A549 (cell line): ENCODE results near the gene DDX43. TPM values are rescaled to one million over a fixed set of nuclear protein-coding genes. Genes with fewer than 3 reads are reported as not detected.
"Not testable (repeated sequence)": the region's sequence is repeated elsewhere in the genome, so short reads cannot be mapped to it uniquely, and the experiment has no call there.

ENCODE experiments used
- ATAC-seq, 2 experiments: fragments of 200-7000 bp in 1 of 2; fragments of >200 bp in 1 of 2; cut with Nextera tagmentation in 1 of 2; cut with Tn5 transposase in 1 of 2; 3 replicates each; pipeline versions ENCODE4 v1.8.0 to v1.9.1; 2018 to 2020; ENCODE audit warnings: mild to moderate bottlenecking in 1 of 2, moderate library complexity in 1 of 2
- CTCF ChIA-PET: fragments of 300-600 bp; sonication (Branson Sonifier 250); formaldehyde crosslinking; extraction: SDS; loops from one replicate; lab custom pipeline; 2021; ENCODE audit warnings: antibody characterized with exemption, inconsistent platforms; lab: Yijun Ruan, JAX
- POLR2A ChIA-PET: fragments of 350-600 bp; formaldehyde crosslinking; extraction: SDS; loops from one replicate; lab custom pipeline; 2021; ENCODE audit warnings: antibody characterized with exemption, inconsistent platforms; lab: Yijun Ruan, JAX
- DNase-seq, 2 experiments: peaks; one replicate each; pipeline versions ENCODE4 v3.0.0 to v3.0.0-alpha.2; 2011 to 2016; ENCODE audit warnings: low read depth in 1 of 2, low spot score in 1 of 2
- FAIRE-seq: peaks from 2 replicates; lab custom pipeline; 2011; peaks lifted over from hg19 to GRCh38; lab: Jason Lieb, UNC
- H3K27ac ChIP-seq, 2 experiments: fragments of >200 bp; sonication (Bioruptor Twin); formaldehyde crosslinking; 3 replicates each; pipeline ENCODE4 v1.5.1; 2016 to 2017
- H3K4me1 ChIP-seq: fragments of >200 bp; sonication (Bioruptor Twin); formaldehyde crosslinking; 3 replicates; pipeline ENCODE4 v1.6.1; 2016
- H3K4me2 ChIP-seq: fragments of >200 bp; sonication (Bioruptor Twin); formaldehyde crosslinking; 3 replicates; pipeline ENCODE4 v1.6.1; 2016
- H3K4me3 ChIP-seq: fragments of >200 bp; sonication (Bioruptor Twin); formaldehyde crosslinking; 3 replicates; pipeline ENCODE4 v1.5.1; 2016
- H3K9me3 ChIP-seq: fragments of >200 bp; sonication (Bioruptor Twin); formaldehyde crosslinking; 3 replicates; pipeline ENCODE4 v1.6.1; 2016
- ATOH8 ChIP-seq: fragments of 250-450 bp; sonication (Bioruptor Pico); IDR thresholded peaks from 2 replicates; pipeline ENCODE4 v1.5.0; 2020; ENCODE audit warnings: low read depth, mild to moderate bottlenecking, moderate library complexity
- CBX2 ChIP-seq: fragments of 200-600 bp; sonication (generic); IDR thresholded peaks from 2 replicates; pipeline ENCODE4 v1.6.1; 2016; ENCODE audit warnings: low read depth, mild to moderate bottlenecking, borderline replicate concordance
- CHD4 ChIP-seq: fragments of 200-600 bp; sonication (generic); IDR thresholded peaks from 2 replicates; pipeline ENCODE4 v1.6.1; 2016; ENCODE audit warnings: antibody characterized with exemption, mild to moderate bottlenecking, borderline replicate concordance
- CTCF ChIP-seq: fragments of >200 bp; sonication (Bioruptor Twin); formaldehyde crosslinking; IDR thresholded peaks from 3 replicates; pipeline ENCODE4 v1.5.1; 2016
- EHMT2 ChIP-seq: fragments of 200-600 bp; sonication (generic); IDR thresholded peaks from 2 replicates; pipeline ENCODE4 v1.6.1; 2016; ENCODE audit warnings: antibody characterized with exemption, low read depth, mild to moderate bottlenecking, moderate library complexity
- ESRRA ChIP-seq: fragments of 150-350 bp; IDR thresholded peaks from 2 replicates; pipeline ENCODE4 v1.6.1; 2014; ENCODE audit warnings: mild to moderate bottlenecking, low read length, borderline replicate concordance
- FOSL2 ChIP-seq, 2 experiments: fragments of 450-650 bp in 1 of 2; fragments of >200 bp in 1 of 2; sonication (Bioruptor Twin) in 1 of 2; formaldehyde crosslinking; IDR thresholded peaks; 2 replicates each; pipeline versions ENCODE4 v1.5.0 to v1.6.1; 2016 to 2020; ENCODE audit warnings: mild to moderate bottlenecking in 1 of 2, moderate library complexity in 1 of 2
- HEYL ChIP-seq: fragments of 250-450 bp; sonication (Bioruptor Pico); IDR thresholded peaks from 2 replicates; pipeline ENCODE4 v1.8.0; 2021; ENCODE audit warnings: mild to moderate bottlenecking, moderate library complexity
- JUN ChIP-seq, 2 experiments: fragments of >200 bp; sonication (Bioruptor Twin); formaldehyde crosslinking; IDR thresholded peaks; 2 replicates in 1 of 2; 3 replicates in 1 of 2; pipeline ENCODE4 v1.6.1; 2016 to 2017
- MAFK ChIP-seq: fragments of 450-650 bp; IDR thresholded peaks from 2 replicates; pipeline ENCODE4 v1.6.1; 2014; ENCODE audit not compliant: partially characterized antibody
- MAX ChIP-seq: IDR thresholded peaks from 2 replicates; pipeline ENCODE4 v1.6.1; 2012
- POLR2A ChIP-seq: IDR thresholded peaks from 2 replicates; pipeline ENCODE4 v1.6.1; 2012; ENCODE audit warnings: mild to moderate bottlenecking, low read length
- RAD21 ChIP-seq, 2 experiments: fragments of >200 bp in 1 of 2; sonication (Bioruptor Twin) in 1 of 2; formaldehyde crosslinking in 1 of 2; IDR thresholded peaks in 1 of 2; conservative IDR thresholded peaks in 1 of 2; 2 replicates in 1 of 2; 3 replicates in 1 of 2; pipeline ENCODE4 v1.6.1; 2012 to 2018; ENCODE audit warnings: inconsistent platforms in 1 of 2
- RFX5 ChIP-seq: fragments of 450-650 bp; IDR thresholded peaks from 2 replicates; pipeline ENCODE4 v1.7.1; 2014; ENCODE audit warnings: antibody characterized with exemption, mild to moderate bottlenecking, moderate library complexity
- RNF2 ChIP-seq: fragments of 200-600 bp; sonication (generic); IDR thresholded peaks from 2 replicates; pipeline ENCODE4 v1.6.1; 2016; ENCODE audit warnings: low read depth, mild to moderate bottlenecking, antibody characterized with exemption, moderate library complexity, borderline replicate concordance
- SMC3 ChIP-seq: fragments of >200 bp; sonication (Bioruptor Twin); formaldehyde crosslinking; IDR thresholded peaks from 3 replicates; pipeline ENCODE4 v1.6.1; 2018; ENCODE audit warnings: inconsistent platforms
- ZC3H11A ChIP-seq: fragments of 450-650 bp; IDR thresholded peaks from 2 replicates; pipeline ENCODE4 v1.6.1; 2014; ENCODE audit warnings: antibody characterized with exemption, mild to moderate bottlenecking
- ZFP36 ChIP-seq: fragments of 450-650 bp; IDR thresholded peaks from 2 replicates; pipeline ENCODE4 v1.6.1; 2014; ENCODE audit warnings: borderline replicate concordance; ENCODE audit not compliant: partially characterized antibody
- ZSCAN20 ChIP-seq: fragments of 250-450 bp; sonication (Bioruptor Pico); IDR thresholded peaks from 2 replicates; pipeline ENCODE4 v1.8.0; 2022; ENCODE audit warnings: mild to moderate bottlenecking, moderate library complexity
- WGBS: methylation state at CpG from one replicate; pipeline ENCODE4 v1.1.6; 2017; ENCODE audit errors: missing lambda C conversion rate; 5-methylcytosine and 5-hydroxymethylcytosine counted together
- polyA plus RNA-seq, 4 experiments: library from polyadenylated mRNA; depleted of rRNA in 3 of 4; stranded (reverse); fragments of >200 nt; fragmentation: RNase III in 1 of 4; extraction: RNeasy Plus Mini Kit Qiagen cat#74134 plus additional on column Dnase treatment in 1 of 4; gene quantifications; 2 replicates in 3 of 4; 3 replicates in 1 of 4; pipeline ENCODE4 v1.2.3, GENCODE V29; 2011 to 2017

Gene DDX43
- polyA plus RNA-seq, 2 of the 4 experiments (the other 2 are of a cell fraction): not detected

GRCh38 chr6:73388800-73389512, 5.7 kb upstream of the DDX43 start:
- FAIRE-seq: no peak
- CTCF ChIA-PET: interaction anchor here (0.5 to 2.2 kb wide), 25 partner anchors 10 to 977 kb away, joined by 3 to 16 read pairs (median 4); no protein-coding TSS in a partner anchor
- no peaks in the 10 kb centered on the region for H3K9me3 ChIP-seq
- peak; percentile 47 to 75 for DNase-seq
- TF ChIP-seq JUN (IDR thresholded peaks at IDR 0.05) (peak in 1 of 2 experiments; percentile 45; a peak in 1 of 5 replicates), POLR2A (peak; percentile 41), RAD21 (conservative IDR thresholded peaks at IDR 0.05 in 1 of 2, IDR thresholded peaks at IDR 0.05 in 1 of 2) (peak; percentile 77 to 78), CTCF (peak; percentile 63), HEYL (CRISPR knock-in tag) (no peak), FOSL2 (IDR thresholded peaks at IDR 0.05) (no peak), FOSL2 (CRISPR knock-in tag; IDR thresholded peaks at IDR 0.05) (no peak), SMC3 (peak; percentile 56; the same call in 2 of the 3 replicates), ZC3H11A (no peak), MAX (peak; percentile 58; the same call in 1 of the 2 replicates), MAFK (peak; percentile 90)
- POLR2A ChIA-PET: interaction anchor here (0.6 to 1.4 kb wide), 4 partner anchors 62 to 264 kb away, joined by 3 to 8 read pairs (median 6); partner anchors contain the start of gene MTO1
- peak; percentile 98 to 99 for ATAC-seq
- H3K27ac ChIP-seq: peak overlapping the region; percentile 79 to 96
- H3K4me3 ChIP-seq: peak overlapping the region; percentile 59
- H3K4me1 ChIP-seq: 0 out of 3 replicates have a peak, but pooled peaks cover 3% of the 10 kb centered on the region
- WGBS: 0% methylated on average over 22 of the region's 38 CpGs
- H3K4me2 ChIP-seq: peak overlapping the region; percentile 92

- POLR2A ChIA-PET: no interaction called here
- H3K4me1 ChIP-seq: 0 out of 3 replicates have a peak, but pooled peaks cover 3% of the 10 kb centered on the region
- H3K4me2 ChIP-seq: peak overlapping the region; percentile 92
- ATAC-seq (no peak), FAIRE-seq (no peak), DNase-seq (no peak)
- WGBS: 88% methylated on average over 10 of the region's 10 CpGs
- no peaks in the 10 kb centered on the region for H3K9me3 ChIP-seq
- no peak for TF ChIP-seq RFX5
- TF ChIP-seq ESRRA: no peak
- TF ChIP-seq CHD4: no peak
- TF ChIP-seq ZFP36: no peak
- TF ChIP-seq CBX2: no peak
- TF ChIP-seq RNF2: no peak
- TF ChIP-seq ZSCAN20: no peak
- TF ChIP-seq JUN (IDR thresholded peaks at IDR 0.05): no peak
- peak overlapping the region in 1 of 2 experiments; percentile 96; a peak in 1 of 6 replicates for H3K27ac ChIP-seq
- no peak overlapping the region for H3K4me3 ChIP-seq
- CTCF ChIA-PET: no interaction called here
These were observed 4.8 kb upstream of the DDX43 start for GRCh38 chr6:73389854-73390253.

GRCh38 chr6:73391675-73392074, 3.0 kb upstream of the DDX43 start:
- no peak overlapping the region for H3K27ac ChIP-seq
- no peak overlapping the region for H3K4me3 ChIP-seq
- H3K9me3 ChIP-seq: no peaks in the 10 kb centered on the region
- 87% methylated on average over 2 of the region's 2 CpGs for WGBS
- CTCF ChIA-PET: no interaction called here
- no peak for TF ChIP-seq EHMT2
- TF ChIP-seq ATOH8 (CRISPR knock-in tag): no peak
- POLR2A ChIA-PET: no interaction called here
- no peak overlapping the region for H3K4me2 ChIP-seq
- ATAC-seq (no peak), FAIRE-seq (no peak), DNase-seq (no peak)
- H3K4me1 ChIP-seq: 0 out of 3 replicates have a peak, but pooled peaks cover 3% of the 10 kb centered on the region

- H3K4me2 ChIP-seq, CTCF ChIA-PET, FAIRE-seq, H3K4me1 ChIP-seq, H3K4me3 ChIP-seq, H3K27ac ChIP-seq, H3K9me3 ChIP-seq, ATAC-seq, POLR2A ChIA-PET, DNase-seq: not testable (repeated sequence)
- WGBS: 51% methylated on average over 4 of the region's 4 CpGs
These were observed 2.4 kb upstream of the DDX43 start for GRCh38 chr6:73392188-73392587.
